H1 (cell line): Measurements from ENCODE around the gene MASTL. TPM values are rescaled to one million over a fixed set of nuclear protein-coding genes. Genes with fewer than 3 reads are reported as not detected.

Experiments used
- polyA plus RNA-seq, 7 experiments: library from polyadenylated mRNA; depleted of rRNA in 3 of 7; stranded (reverse) in 5 of 7; unstranded in 2 of 7; fragments of >200 nt in 5 of 7; fragments of 200-250 nt in 2 of 7; gene quantifications; 1 replicate in 5 of 7; 2 replicates in 1 of 7; 4 replicates in 1 of 7; pipeline versions ENCODE4 v1.2.1 to v1.2.3, GENCODE V29; 2011 to 2013; ENCODE audit warnings: missing spikeins in 2 of 7, mixed read lengths in 2 of 7
- small RNA-seq: library from polyadenylated mRNA; stranded (forward); fragments of <200 nt; extraction: miRNeasy Mini kit (QIAGEN cat#:217004); gene quantifications from one replicate; pipeline ENCODE3, GENCODE V24; 2013; ENCODE audit not compliant: insufficient read depth
- total RNA-seq: library from RNA; stranded (reverse); fragmentation: NEBNext Ultra II Directional; extraction: Animal tissue kit (Norgen Biotek cat#: 25700); gene quantifications from 2 replicates; pipeline ENCODE4 v1.2.1, GENCODE V29; 2021

Gene MASTL
- total and polyA plus RNA-seq, 2 of the 8 experiments (the other 6 are each of a cell fraction or from before 2014, with no cell fraction given) = 14.9 to 42.5 TPM

Small RNAs within 50 kb of the gene (small RNA-seq; reads per million reads assigned to genes)
- not detected for gene RNU2-24P
- not detected for gene RNU7-12P

Other genes starting within 250 kb of the MASTL start
- 7.0 and 8.8 TPM in 2 replicates for gene ANKRD26, start 54.9 kb upstream of the MASTL start, total RNA-seq
- 0.66 and 1.3 TPM in 2 replicates for gene ANKRD26, start 54.9 kb upstream of the MASTL start, polyA plus RNA-seq (2011; rRNA removed)
- gene YME1L1, start 968 bp upstream of the MASTL start, total RNA-seq = 118 and 120 TPM in 2 replicates
- gene YME1L1, start 968 bp upstream of the MASTL start, polyA plus RNA-seq (2011; rRNA removed) = 18.5 and 24.6 TPM in 2 replicates
- 11.9 and 15.9 TPM in 2 replicates for gene ACBD5, start 85.4 kb downstream of the MASTL start, total RNA-seq
- gene ACBD5, start 85.4 kb downstream of the MASTL start, polyA plus RNA-seq (2011; rRNA removed) = 2.9 and 4.6 TPM in 2 replicates